CD4-positive, alpha-beta T cell treated with Interleukin-4 for 4 hours (primary cell): ENCODE measurements around the gene CCM2L.

Experiments used
- DNase-seq: peaks from one replicate; pipeline ENCODE4 v3.0.0-alpha.2; 2020

CCM2L gene

GRCh38 chr20:31996996-31997395 is 13.2 kb upstream of the CCM2L start:
- no peak for DNase-seq

GRCh38 chr20:31998246-31998645 is 12.0 kb upstream of the CCM2L start:
- DNase-seq, result no peak

GRCh38 chr20:32003325-32003724 is 6.9 kb upstream of the CCM2L start:
- DNase-seq, result no peak

- DNase-seq, result no peak
Measured at GRCh38 chr20:32004963-32005362, 5.3 kb upstream of the CCM2L start.

- DNase-seq, result no peak
Measured at GRCh38 chr20:32006053-32006452, 4.2 kb upstream of the CCM2L start.

- no peak for DNase-seq
Measured at GRCh38 chr20:32006841-32007786, 3.1 kb upstream of the CCM2L start.

GRCh38 chr20:32007787-32008616 is 2.2 kb upstream of the CCM2L start:
- DNase-seq, result no peak

- no peak for DNase-seq
Measured at GRCh38 chr20:32009564-32009963, 674 bp upstream of the CCM2L start.

GRCh38 chr20:32010666-32011065 is 428 bp downstream of the CCM2L start:
- no peak for DNase-seq

- no peak for DNase-seq
Measured at GRCh38 chr20:32012159-32012688, 2.0 kb downstream of the CCM2L start.

- no peak for DNase-seq
Measured at GRCh38 chr20:32013326-32013725, 3.1 kb downstream of the CCM2L start.

GRCh38 chr20:32017711-32018251 is 7.5 kb downstream of the CCM2L start:
- DNase-seq, result peak; percentile 31

GRCh38 chr20:32018269-32019155 is 8.3 kb downstream of the CCM2L start:
- DNase-seq, result no peak

GRCh38 chr20:32019156-32019510 is 8.9 kb downstream of the CCM2L start:
- no peak for DNase-seq

- no peak for DNase-seq
Measured at GRCh38 chr20:32019563-32020463, 9.6 kb downstream of the CCM2L start.

GRCh38 chr20:32021091-32021490 is 10.9 kb downstream of the CCM2L start:
- no peak for DNase-seq

- DNase-seq, result no peak
Measured at GRCh38 chr20:32024683-32025295, 14.6 kb downstream of the CCM2L start.

GRCh38 chr20:32027643-32028042 is 17.4 kb downstream of the CCM2L start:
- no peak for DNase-seq

- no peak for DNase-seq
Measured at GRCh38 chr20:32028647-32029372, 18.6 kb downstream of the CCM2L start.

- DNase-seq, result no peak
Measured at GRCh38 chr20:32029561-32029960, 19.3 kb downstream of the CCM2L start.
